Measurements from ENCODE around the gene ZNF260.

- TF ChIP-seq CTCF (IDR thresholded peaks at IDR 0.05) (no peak), POLR2A (IDR thresholded peaks at IDR 0.05) (no peak)
Measured at GRCh38 chr19:36497001-36497400, 31.1 kb downstream of the ZNF260 start.

All from body of pancreas (tissue), 4 donors.